Heart right ventricle (tissue), 16 donors: ENCODE measurements around the gene BMAL1. TPM values are rescaled to one million over a fixed set of nuclear protein-coding genes. Genes with fewer than 3 reads are reported as not detected.

Experiments used
- ATAC-seq, 8 donors: fragments of 200-7000 bp; cut with Tn5 transposase; one replicate each; pipeline ENCODE4 v1.9.1; 2020; ENCODE audit warnings: mild to moderate bottlenecking in 8 of 8, moderate library complexity in 8 of 8, moderate number of reproducible peaks in 1 of 8
- DNase-seq, 2 donors: peaks; one replicate each; pipeline ENCODE4 v3.0.0-alpha.2; 2020
- H3K27ac ChIP-seq, 10 donors: fragments of 200-600 bp; sonication (generic) in 2 of 10; one replicate each; pipeline versions ENCODE4 v1.5.0 to v1.8.0; 2020 to 2022; ENCODE audit warnings: mild to moderate bottlenecking in 3 of 10
- H3K27me3 ChIP-seq, 7 donors: fragments of 200-600 bp; one replicate each; pipeline ENCODE4 v1.8.0; 2021 to 2022; ENCODE audit warnings: mild to moderate bottlenecking in 2 of 7
- H3K36me3 ChIP-seq, 9 donors: fragments of 200-600 bp; sonication (generic) in 1 of 9; one replicate each; pipeline versions ENCODE4 v1.5.0 to v1.8.0; 2020 to 2022; ENCODE audit warnings: mild to moderate bottlenecking in 2 of 9
- H3K4me1 ChIP-seq, 9 donors: fragments of 200-600 bp; sonication (generic) in 1 of 9; one replicate each; pipeline versions ENCODE4 v1.5.0 to v1.8.0; 2020 to 2022; ENCODE audit warnings: mild to moderate bottlenecking in 4 of 9
- H3K4me3 ChIP-seq, 10 donors: fragments of 200-600 bp; sonication (generic) in 2 of 10; one replicate each; pipeline versions ENCODE4 v1.5.0 to v1.8.0; 2020 to 2022; ENCODE audit warnings: mild to moderate bottlenecking in 7 of 10, moderate library complexity in 2 of 10
- H3K9me3 ChIP-seq, 11 donors: fragments of 200-600 bp in 10 of 11; sonication (generic) in 2 of 11; one replicate each; pipeline versions ENCODE4 v1.5.0 to v1.8.0; 2013 to 2022; ENCODE audit warnings: mild to moderate bottlenecking in 2 of 11, control low read depth in 1 of 11, moderate library complexity in 1 of 11
- CTCF ChIP-seq, 9 donors: fragments of 200-600 bp; sonication (generic) in 2 of 9; IDR thresholded peaks; one replicate each; pipeline versions ENCODE4 v1.5.0 to v1.8.0; 2021 to 2022; ENCODE audit warnings: antibody characterized with exemption in 9 of 9, mild to moderate bottlenecking in 5 of 9, moderate library complexity in 1 of 9
- WGBS, 2 donors: extraction: QIAGEN DNeasy Blood & Tissue Kit; methylation state at CpG; one replicate each; pipeline ENCODE4 v1.1.7; 2013; ENCODE audit warnings: inconsistent platforms in 1 of 2; 5-methylcytosine and 5-hydroxymethylcytosine counted together
- intact Hi-C, 10 donors: fragments of 100-400 bp; cut with DNase I; formaldehyde crosslinking; loops; one replicate each; pipeline versions ENCODE4 v1.11.1 to v1.14.2; 2022
- polyA plus RNA-seq, 2 donors: library from polyadenylated mRNA; stranded (reverse); fragments of 200-250 nt; gene quantifications; one replicate each; pipeline ENCODE4 v1.2.3, GENCODE V29; 2013
- total RNA-seq, 10 donors: library from RNA; stranded (reverse); fragmentation: NEBNext Ultra II Directional in 3 of 10; extraction: Animal tissue kit (Norgen Biotek cat#: 25700) in 3 of 10; gene quantifications; one replicate each; pipeline versions ENCODE4 v1.2.1 to v1.2.4, GENCODE V29; 2021 to 2023
- donor health status: Arrhythmogenic right ventricular cardiomyopathy.
- donor health status: ischemic (EF 13 %, LVEDD 7.1; RV severe dilation, severe dysfunction).
- donor health status: healthy with polysubstance abuse.
- donor health status: DM: no; HTN: yes; CAD: no.
- donor health status: DM: no; HTN: no; CAD: no.
- donor health status: ischemic (EF 25% LVEDD 6.9; RV normal size, moderate dysfunction).
- donor health status: ischemic (EF 25% LVEDD 5.7; RV mildly dilated, moderate dysfunction).
- donor health status: healthy.
- donor health status: DM: yes; HTN: yes; CAD: no.
- donor health status: Ischemic cardiomyopathy.
- donor health status: ischemic (EF 35%, LVEDD 5.7; RV mildly dilated, moderate dysfunction).
- donor health status: nonischemic (EF 11% LVEDD 7.7; RV severe dilation, severe dysfunction).
- donor health status: DM: yes; HTN: yes; CAD: no.
- donor health status: PGD.
- donor health status: ischemic (EF 29% LVEDD 5.4; RV normal size, mild dysfunction).
- donor health status: nonischemic (EF 23%, LVEDD 6.1; RV moderate dilation, normal function).

The BMAL1 gene
- total and polyA plus RNA-seq, 12 donors, result 2.9 to 19.9 (median 10.2) TPM

- Histone ChIP-seq H3K4me1 (peaks cover 0 to 9% (median 0%) of the 10 kb centered on the region in 9 donors), H3K4me3 (no peak overlapping the region), H3K27me3 (no peaks in the 10 kb centered on the region), H3K9me3 (no peaks in the 10 kb centered on the region), H3K27ac (no peak overlapping the region), H3K36me3 (peaks cover 0 to 98% (median 40%) of the 10 kb centered on the region in 9 donors)
- no peak for DNase-seq
- 97 to 98% methylated on average over 9 of the region's 9 CpGs for WGBS, 2 donors
- intact Hi-C loops, result no loop called here
- no peak for ATAC-seq
- no peak for TF ChIP-seq CTCF (IDR thresholded peaks at IDR 0.05)
Observed at GRCh38 chr11:13362596-13363109, 85.1 kb downstream of the BMAL1 start.

GRCh38 chr11:13364388-13364787 lies 86.8 kb downstream of the BMAL1 start:
- no peak overlapping the region for H3K27ac ChIP-seq
- no peaks in the 10 kb centered on the region for H3K27me3 ChIP-seq
- WGBS, 2 donors, result 69 to 86% methylated on average over 2 of the region's 2 CpGs
- H3K9me3 ChIP-seq, result no peaks in the 10 kb centered on the region
- TF ChIP-seq CTCF (IDR thresholded peaks at IDR 0.05), result no peak
- peaks cover 0 to 98% (median 36%) of the 10 kb centered on the region in 9 donors for H3K36me3 ChIP-seq
- ATAC-seq (peak in 1 of 8 donors; percentile 15), DNase-seq (no peak)
- peaks cover 0 to 6% (median 0%) of the 10 kb centered on the region in 9 donors for H3K4me1 ChIP-seq
- H3K4me3 ChIP-seq, result no peak overlapping the region
- intact Hi-C loops, result no loop called here

- no peak for TF ChIP-seq CTCF (IDR thresholded peaks at IDR 0.05)
- peaks cover 0 to 98% (median 36%) of the 10 kb centered on the region in 9 donors for H3K36me3 ChIP-seq
- no peak for ATAC-seq
- H3K27me3 ChIP-seq, result no peaks in the 10 kb centered on the region
- no peak overlapping the region for H3K27ac ChIP-seq
- intact Hi-C loops, result no loop called here
- no peaks in the 10 kb centered on the region for H3K9me3 ChIP-seq
- no peak overlapping the region for H3K4me3 ChIP-seq
- WGBS, 2 donors, result 93 to 96% methylated on average over 7 of the region's 7 CpGs
- no peak for DNase-seq
- H3K4me1 ChIP-seq, result no peaks in the 10 kb centered on the region
Observed at GRCh38 chr11:13366266-13367026, 88.9 kb downstream of the BMAL1 start.

GRCh38 chr11:13367115-13367514 lies 89.5 kb downstream of the BMAL1 start:
- WGBS, 2 donors, result 91 to 97% methylated on average over 4 of the region's 4 CpGs
- Histone ChIP-seq H3K9me3 (no peaks in the 10 kb centered on the region), H3K4me1 (no peaks in the 10 kb centered on the region), H3K36me3 (peaks cover 0 to 98% (median 33%) of the 10 kb centered on the region in 9 donors), H3K27ac (no peak overlapping the region), H3K4me3 (no peak overlapping the region), H3K27me3 (no peaks in the 10 kb centered on the region)
- TF ChIP-seq CTCF (IDR thresholded peaks at IDR 0.05), result no peak
- intact Hi-C loops, result no loop called here
- DNase-seq, result no peak
- no peak for ATAC-seq
